Liver (tissue), 3 donors: ENCODE data around the gene MLLT3.

Experiments
- ATF3 ChIP-seq: IDR thresholded peaks from 2 replicates; pipeline ENCODE4 v1.6.1; 2016; ENCODE audit warnings: antibody characterized with exemption
- EGR1 ChIP-seq, 2 donors: IDR thresholded peaks; 2 replicates each; pipeline ENCODE4 v1.6.1; 2016 to 2018; ENCODE audit warnings: antibody characterized with exemption in 2 of 2, low read depth in 2 of 2
- FOXA1 ChIP-seq: IDR thresholded peaks from 2 replicates; pipeline ENCODE4 v1.6.1; 2016; ENCODE audit warnings: antibody characterized with exemption
- GABPA ChIP-seq, 2 donors: IDR thresholded peaks in 1 of 2; conservative IDR thresholded peaks in 1 of 2; 2 replicates each; pipeline ENCODE4 v1.6.1; 2016; ENCODE audit warnings: antibody characterized with exemption in 2 of 2, mild to moderate bottlenecking in 1 of 2, moderate library complexity in 1 of 2
- HNF4A ChIP-seq, 2 donors: conservative IDR thresholded peaks; 2 replicates each; pipeline ENCODE4 v1.6.1; 2016; ENCODE audit warnings: antibody characterized with exemption in 2 of 2, mild to moderate bottlenecking in 2 of 2
- MAX ChIP-seq: IDR thresholded peaks from 2 replicates; pipeline ENCODE4 v1.6.1; 2016; ENCODE audit warnings: antibody characterized with exemption
- NR2F2 ChIP-seq: IDR thresholded peaks from 2 replicates; pipeline ENCODE4 v1.6.1; 2016; ENCODE audit warnings: antibody characterized with exemption
- RAD21 ChIP-seq, 2 donors: IDR thresholded peaks; 2 replicates each; pipeline ENCODE4 v1.6.1; 2016; ENCODE audit warnings: antibody characterized with exemption in 2 of 2, mild to moderate bottlenecking in 2 of 2
- REST ChIP-seq: IDR thresholded peaks from 2 replicates; pipeline ENCODE4 v1.6.1; 2016; ENCODE audit warnings: antibody characterized with exemption, mild to moderate bottlenecking
- TAF1 ChIP-seq: conservative IDR thresholded peaks from 2 replicates; pipeline ENCODE4 v1.6.1; 2016; ENCODE audit warnings: antibody characterized with exemption, mild to moderate bottlenecking
- YY1 ChIP-seq: IDR thresholded peaks from 2 replicates; pipeline ENCODE4 v1.6.1; 2016; ENCODE audit warnings: antibody characterized with exemption, mild to moderate bottlenecking
- TF ChIP-seq, protein P1 (sequence below): fragments of 150-350 bp; IDR thresholded peaks from 2 replicates; pipeline ENCODE4 v1.5.1; 2017; ENCODE audit warnings: improper control_type of control experiment, low read depth, low read length; ENCODE audit not compliant: missing input control
- donor health status: healthy.
- donor health status: healthy.

DNA sequence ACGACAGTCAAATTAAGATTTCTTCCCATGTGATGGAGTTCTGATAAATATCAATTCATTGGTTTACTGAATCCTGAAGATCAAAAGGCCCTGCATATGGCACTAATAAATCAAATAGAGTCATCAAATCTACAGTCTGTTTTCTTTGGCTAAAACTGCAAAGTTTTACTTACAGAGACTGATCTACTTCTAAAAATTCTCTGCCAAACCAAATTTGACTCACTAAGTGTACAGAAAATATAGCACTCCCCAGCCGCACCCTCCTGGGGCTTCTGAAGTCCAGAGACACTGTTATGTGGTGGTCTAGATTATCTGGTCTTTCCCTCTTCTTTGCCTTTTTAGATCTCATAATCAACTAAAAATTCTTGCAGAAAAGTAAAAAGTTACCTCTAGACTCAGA, 237.7 kb downstream of the MLLT3 start:
- TF ChIP-seq, protein P1, sequence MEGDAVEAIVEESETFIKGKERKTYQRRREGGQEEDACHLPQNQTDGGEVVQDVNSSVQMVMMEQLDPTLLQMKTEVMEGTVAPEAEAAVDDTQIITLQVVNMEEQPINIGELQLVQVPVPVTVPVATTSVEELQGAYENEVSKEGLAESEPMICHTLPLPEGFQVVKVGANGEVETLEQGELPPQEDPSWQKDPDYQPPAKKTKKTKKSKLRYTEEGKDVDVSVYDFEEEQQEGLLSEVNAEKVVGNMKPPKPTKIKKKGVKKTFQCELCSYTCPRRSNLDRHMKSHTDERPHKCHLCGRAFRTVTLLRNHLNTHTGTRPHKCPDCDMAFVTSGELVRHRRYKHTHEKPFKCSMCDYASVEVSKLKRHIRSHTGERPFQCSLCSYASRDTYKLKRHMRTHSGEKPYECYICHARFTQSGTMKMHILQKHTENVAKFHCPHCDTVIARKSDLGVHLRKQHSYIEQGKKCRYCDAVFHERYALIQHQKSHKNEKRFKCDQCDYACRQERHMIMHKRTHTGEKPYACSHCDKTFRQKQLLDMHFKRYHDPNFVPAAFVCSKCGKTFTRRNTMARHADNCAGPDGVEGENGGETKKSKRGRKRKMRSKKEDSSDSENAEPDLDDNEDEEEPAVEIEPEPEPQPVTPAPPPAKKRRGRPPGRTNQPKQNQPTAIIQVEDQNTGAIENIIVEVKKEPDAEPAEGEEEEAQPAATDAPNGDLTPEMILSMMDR, result no peak
- TF ChIP-seq GABPA (IDR thresholded peaks at IDR 0.05 in 1 of 2, conservative IDR thresholded peaks at IDR 0.05 in 1 of 2) (no peak), HNF4A (conservative IDR thresholded peaks at IDR 0.05) (no peak), ATF3 (no peak), YY1 (no peak), REST (no peak), TAF1 (no peak), MAX (no peak), EGR1 (IDR thresholded peaks at IDR 0.05; ENCODE audit: low read depth in 2 of 2) (no peak), RAD21 (IDR thresholded peaks at IDR 0.05) (no peak), NR2F2 (no peak), FOXA1 (no peak)
